ENCODE results near the gene TBC1D9B. TPM values are rescaled to one million over a fixed set of nuclear protein-coding genes. Genes with fewer than 3 reads are reported as not detected.

TBC1D9B gene
- total RNA-seq, 4 donors from 2014 or later, result 75.5 to 115 (median 94.3) TPM

DNA sequence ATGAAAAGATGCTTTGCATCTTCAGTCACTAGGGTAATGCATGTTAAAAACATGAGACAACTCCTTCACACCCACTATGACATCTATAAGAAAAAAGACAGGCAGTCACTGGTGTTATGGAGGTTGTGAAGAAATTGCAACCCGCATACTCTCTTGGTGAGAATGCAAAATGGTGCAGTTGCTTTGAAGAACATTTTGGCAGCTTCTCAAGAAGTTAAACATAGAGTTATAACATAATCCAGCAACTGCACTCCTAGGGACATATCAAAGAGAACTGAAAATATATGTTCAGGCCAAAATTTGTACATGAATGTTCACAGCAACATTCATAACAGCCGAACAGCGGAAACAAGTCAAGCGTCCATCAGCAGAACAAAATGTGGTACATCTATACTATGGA, 46.3 kb upstream of the TBC1D9B start:
- Histone ChIP-seq H3K4me1 (no peaks in the 10 kb centered on the region), H3K27ac (no peak overlapping the region), H3K27me3 (no peaks in the 10 kb centered on the region), H3K4me3 (replicated peaks in 1 of 3) (no peak overlapping the region), H3K36me3 (no peaks in the 10 kb centered on the region), H3K9me3 (no peaks in the 10 kb centered on the region)
- no peak for DNase-seq
- intact Hi-C loops (cut with DNase I), result no loop called here
- WGBS, 2 donors, result 86 to 92% methylated on average over 4 of the region's 4 CpGs
- TF ChIP-seq CTCF (IDR thresholded peaks at IDR 0.05), result no peak
- TF ChIP-seq POLR2A (IDR thresholded peaks at IDR 0.05), result no peak

GRCh38 chr5:179936976-179937681, 29.4 kb upstream of the TBC1D9B start:
- no peak for TF ChIP-seq POLR2A (IDR thresholded peaks at IDR 0.05)
- TF ChIP-seq CTCF (IDR thresholded peaks at IDR 0.05), result no peak
- DNase-seq, result no peak
- Histone ChIP-seq H3K27ac (no peak overlapping the region), H3K9me3 (no peaks in the 10 kb centered on the region), H3K36me3 (no peaks in the 10 kb centered on the region), H3K4me3 (replicated peaks in 1 of 3) (no peak overlapping the region), H3K27me3 (no peaks in the 10 kb centered on the region), H3K4me1 (no peaks in the 10 kb centered on the region)
- WGBS, 2 donors, result 92 to 96% methylated on average over 13 of the region's 13 CpGs
- intact Hi-C loops (cut with DNase I), result no loop called here

DNA sequence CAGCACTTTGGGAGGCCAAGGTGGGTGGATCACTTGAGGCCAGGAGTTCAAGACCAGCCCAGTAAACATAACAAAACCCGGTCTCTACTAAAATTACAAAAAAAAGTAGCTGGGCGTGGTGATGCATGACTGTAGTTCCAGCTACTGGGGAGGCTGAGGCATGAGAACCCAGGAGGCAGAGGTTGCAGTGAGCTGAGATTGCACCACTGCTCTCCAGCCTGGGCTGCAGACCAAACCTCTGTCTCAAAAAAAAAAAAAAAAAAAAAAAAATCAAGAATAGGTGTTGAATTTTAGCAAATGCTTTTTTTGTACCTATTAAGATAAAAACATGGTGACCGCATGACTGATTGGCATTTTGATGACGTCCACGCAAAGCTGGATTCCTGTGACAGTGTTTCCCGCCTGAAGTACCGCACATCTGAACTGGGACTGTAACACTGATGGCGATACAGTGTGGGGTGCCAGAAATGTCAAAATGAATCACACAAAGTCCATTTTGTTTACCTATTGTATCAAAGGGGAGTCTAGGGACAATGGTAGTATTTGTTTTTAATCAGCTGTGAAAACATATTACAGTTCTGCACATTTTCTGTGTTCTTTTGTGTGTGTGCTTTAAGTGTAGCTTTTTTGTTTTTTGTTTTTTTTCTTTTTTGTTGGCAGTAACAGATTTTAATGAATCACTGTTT, 23.2 kb upstream of the TBC1D9B start:
- 92 to 93% methylated on average over 8 of the region's 8 CpGs for WGBS, 2 donors
- no peaks in the 10 kb centered on the region for H3K27me3 ChIP-seq
- DNase-seq, result no peak
- no peaks in the 10 kb centered on the region for H3K4me1 ChIP-seq
- H3K4me3 ChIP-seq (replicated peaks in 1 of 3), result no peak overlapping the region
- intact Hi-C loops (cut with DNase I), result no loop called here
- H3K9me3 ChIP-seq, result no peaks in the 10 kb centered on the region
- no peaks in the 10 kb centered on the region for H3K36me3 ChIP-seq
- H3K27ac ChIP-seq, result no peak overlapping the region
- TF ChIP-seq POLR2A (IDR thresholded peaks at IDR 0.05), result no peak
- no peak for TF ChIP-seq CTCF (IDR thresholded peaks at IDR 0.05)

DNA sequence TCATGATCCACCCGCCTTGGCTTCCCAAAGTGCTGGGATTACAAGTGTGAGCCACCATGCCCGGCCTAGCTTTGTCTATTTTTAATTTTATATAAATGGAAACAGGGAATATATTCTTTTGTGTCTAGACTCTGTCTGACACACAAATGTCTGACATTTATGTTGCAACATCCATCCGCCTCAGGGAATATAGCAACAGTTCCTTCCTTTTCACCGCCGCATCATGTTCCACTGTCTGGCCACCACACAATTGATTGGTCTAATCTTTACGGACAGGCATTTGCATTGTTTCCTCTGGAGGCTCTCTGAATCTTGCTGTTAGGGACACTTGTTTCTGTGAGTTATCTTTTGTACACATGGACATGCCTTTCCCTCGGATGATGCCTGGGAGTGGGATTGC, 20.1 kb upstream of the TBC1D9B start:
- TF ChIP-seq POLR2A (IDR thresholded peaks at IDR 0.05) (no peak), CTCF (IDR thresholded peaks at IDR 0.05) (no peak)
- Histone ChIP-seq H3K4me3 (replicated peaks in 1 of 3) (no peak overlapping the region), H3K4me1 (no peaks in the 10 kb centered on the region), H3K27me3 (no peaks in the 10 kb centered on the region), H3K9me3 (no peaks in the 10 kb centered on the region), H3K36me3 (no peaks in the 10 kb centered on the region), H3K27ac (no peak overlapping the region)
- intact Hi-C loops (cut with DNase I), result no loop called here
- 89 to 90% methylated on average over 7 of the region's 7 CpGs for WGBS, 2 donors
- no peak for DNase-seq

GRCh38 chr5:179926657-179927056, 19.0 kb upstream of the TBC1D9B start:
- 92 to 93% methylated on average over 8 of the region's 8 CpGs for WGBS, 2 donors
- Histone ChIP-seq H3K27ac (no peak overlapping the region), H3K4me1 (no peaks in the 10 kb centered on the region), H3K9me3 (no peaks in the 10 kb centered on the region), H3K36me3 (no peaks in the 10 kb centered on the region), H3K27me3 (no peaks in the 10 kb centered on the region), H3K4me3 (replicated peaks in 1 of 3) (no peak overlapping the region)
- intact Hi-C loops (cut with DNase I), result no loop called here
- no peak for TF ChIP-seq POLR2A (IDR thresholded peaks at IDR 0.05)
- DNase-seq, result no peak

All from thyroid gland (tissue), 4 donors.